Measurements from ENCODE around the gene XPC. TPM values are rescaled to one million over a fixed set of nuclear protein-coding genes. Genes with fewer than 3 reads are reported as not detected.

XPC gene
- total RNA-seq, 1 experiment from 2014 or later: 23.9 TPM

- DNase-seq: peak; percentile 73
- Histone ChIP-seq H3K36me3 (replicated peaks; ENCODE audit: control insufficient read depth, insufficient read depth, low read length) (peaks cover 15% of the 10 kb centered on the region), H3K4me3 (ENCODE audit: insufficient read depth, low read depth, low read length) (no peak overlapping the region), H3K27me3 (ENCODE audit: control insufficient read depth, insufficient read depth, low read length) (no peaks in the 10 kb centered on the region)
Observed at GRCh38 chr3:14152233-14152962, 26.0 kb downstream of the XPC start.

- Histone ChIP-seq H3K27me3 (ENCODE audit: control insufficient read depth, insufficient read depth, low read length) (no peaks in the 10 kb centered on the region), H3K36me3 (replicated peaks; ENCODE audit: control insufficient read depth, insufficient read depth, low read length) (peaks cover 17% of the 10 kb centered on the region), H3K4me3 (ENCODE audit: insufficient read depth, low read depth, low read length) (no peak overlapping the region)
- DNase-seq: no peak
Observed at GRCh38 chr3:14151471-14152083, 26.8 kb downstream of the XPC start.

DNA sequence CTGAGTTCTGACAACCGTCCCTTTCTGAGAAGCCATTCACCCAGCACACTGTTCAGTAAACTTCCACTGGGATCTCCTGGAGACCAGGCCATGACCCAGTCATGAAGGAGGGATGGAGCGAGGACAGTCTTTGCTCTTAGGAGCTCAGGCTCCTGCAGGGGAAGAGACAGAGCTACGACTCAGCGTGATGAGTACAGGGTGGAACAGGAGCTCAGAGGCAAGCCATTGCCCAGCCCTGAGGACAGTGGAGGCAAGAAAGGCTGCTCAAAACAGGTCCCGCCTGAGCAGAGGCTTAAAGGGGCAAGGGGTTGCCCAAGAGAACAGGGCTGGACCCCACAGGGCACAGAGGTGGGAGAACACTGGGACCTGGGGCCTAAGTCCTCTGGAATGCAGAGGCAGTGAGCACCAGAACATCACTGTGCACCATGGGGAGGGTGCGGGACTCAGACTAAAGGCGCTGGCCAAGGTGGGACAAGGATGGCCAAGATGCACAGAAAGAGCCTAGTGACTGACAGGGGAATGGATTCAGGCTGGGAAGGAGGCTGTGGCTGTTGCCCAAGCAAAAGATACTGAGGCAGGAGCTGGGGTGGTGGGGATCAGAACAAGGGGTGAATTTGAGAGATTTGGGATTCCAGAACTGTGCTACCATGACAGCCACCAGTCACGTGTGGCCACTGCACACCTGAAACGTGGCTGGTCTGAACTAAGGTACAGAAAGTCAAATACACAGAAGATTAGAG is 27.7 kb downstream of the XPC start:
- H3K36me3 ChIP-seq (replicated peaks; ENCODE audit: control insufficient read depth, insufficient read depth, low read length): peaks cover 17% of the 10 kb centered on the region
- H3K4me3 ChIP-seq (ENCODE audit: insufficient read depth, low read depth, low read length): no peak overlapping the region
- DNase-seq: no peak
- H3K27me3 ChIP-seq (ENCODE audit: control insufficient read depth, insufficient read depth, low read length): no peaks in the 10 kb centered on the region

- Histone ChIP-seq H3K36me3 (replicated peaks; ENCODE audit: control insufficient read depth, insufficient read depth, low read length) (peaks cover 21% of the 10 kb centered on the region), H3K4me3 (ENCODE audit: insufficient read depth, low read depth, low read length) (no peak overlapping the region), H3K27me3 (ENCODE audit: control insufficient read depth, insufficient read depth, low read length) (no peaks in the 10 kb centered on the region)
- DNase-seq: no peak
Observed at GRCh38 chr3:14150078-14150477, 28.3 kb downstream of the XPC start.

GRCh38 chr3:14148041-14148985 is 30.1 kb downstream of the XPC start:
- H3K4me3 ChIP-seq (ENCODE audit: insufficient read depth, low read depth, low read length): no peak overlapping the region
- H3K36me3 ChIP-seq (replicated peaks; ENCODE audit: control insufficient read depth, insufficient read depth, low read length): peaks cover 19% of the 10 kb centered on the region
- peak; percentile 88 for DNase-seq
- no peaks in the 10 kb centered on the region for H3K27me3 ChIP-seq (ENCODE audit: control insufficient read depth, insufficient read depth, low read length)

GRCh38 chr3:14147617-14148016 is 30.8 kb downstream of the XPC start:
- peak; percentile 56 for DNase-seq
- Histone ChIP-seq H3K36me3 (replicated peaks; ENCODE audit: control insufficient read depth, insufficient read depth, low read length) (peaks cover 17% of the 10 kb centered on the region), H3K4me3 (ENCODE audit: insufficient read depth, low read depth, low read length) (no peak overlapping the region), H3K27me3 (ENCODE audit: control insufficient read depth, insufficient read depth, low read length) (no peaks in the 10 kb centered on the region)

DNA sequence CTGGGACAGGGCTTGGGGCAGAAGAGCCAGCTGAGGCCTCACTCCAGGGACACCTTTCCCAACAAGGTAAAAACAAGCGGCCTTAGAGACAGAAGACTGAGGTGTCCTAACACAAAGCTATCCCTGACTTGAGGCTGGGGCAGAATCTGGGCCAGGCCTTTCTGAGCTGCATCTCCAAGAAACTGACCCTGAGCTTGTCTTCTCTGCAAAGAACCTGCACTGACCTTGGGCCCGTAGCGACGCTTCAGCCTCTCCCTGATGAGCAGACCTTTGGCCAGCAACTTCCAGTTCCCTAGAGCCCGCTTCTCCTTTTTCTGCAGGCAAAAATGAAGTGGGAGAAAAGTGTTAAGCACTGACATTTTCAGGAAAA is 31.4 kb downstream of the XPC start:
- Histone ChIP-seq H3K36me3 (replicated peaks; ENCODE audit: control insufficient read depth, insufficient read depth, low read length) (peaks cover 18% of the 10 kb centered on the region), H3K4me3 (ENCODE audit: insufficient read depth, low read depth, low read length) (no peak overlapping the region), H3K27me3 (ENCODE audit: control insufficient read depth, insufficient read depth, low read length) (no peaks in the 10 kb centered on the region)
- DNase-seq: no peak

DNA sequence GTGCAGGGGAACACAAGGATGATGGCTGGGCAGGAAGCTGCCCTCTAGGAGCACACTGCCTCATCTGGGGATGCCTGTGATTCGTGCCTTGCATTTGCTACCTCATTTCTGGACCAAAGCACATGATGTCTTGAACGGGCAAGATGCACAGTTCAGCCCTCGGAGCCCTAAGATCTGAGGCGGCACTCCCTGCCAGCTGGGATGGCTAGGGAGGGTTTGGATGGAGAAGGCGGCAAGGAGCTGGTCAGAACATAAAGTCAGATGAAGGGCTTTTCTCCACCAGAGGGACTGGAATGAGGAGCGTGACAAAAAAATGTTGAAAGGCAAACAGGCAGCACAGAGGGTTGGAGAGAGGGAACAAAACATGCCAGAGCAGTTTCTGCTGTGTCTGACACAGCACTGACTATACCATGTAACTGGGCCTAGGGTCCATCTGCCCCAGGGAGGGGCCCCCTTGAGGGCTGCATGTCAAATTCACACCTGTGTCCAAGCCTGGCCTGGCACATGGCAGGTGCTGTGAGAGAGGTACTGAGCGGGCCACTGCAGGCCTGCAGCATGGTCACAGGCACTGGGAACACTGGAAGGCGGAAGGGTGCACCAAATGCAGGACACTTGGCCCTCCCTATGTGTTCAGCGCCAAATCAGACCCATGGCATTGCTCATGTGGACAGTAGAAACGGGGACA is 31.9 kb downstream of the XPC start:
- Histone ChIP-seq H3K4me3 (ENCODE audit: insufficient read depth, low read depth, low read length) (no peak overlapping the region), H3K27me3 (ENCODE audit: control insufficient read depth, insufficient read depth, low read length) (no peaks in the 10 kb centered on the region), H3K36me3 (replicated peaks; ENCODE audit: control insufficient read depth, insufficient read depth, low read length) (peaks cover 21% of the 10 kb centered on the region)
- no peak for DNase-seq

GRCh38 chr3:14145670-14146380 is 32.6 kb downstream of the XPC start:
- Histone ChIP-seq H3K27me3 (ENCODE audit: control insufficient read depth, insufficient read depth, low read length) (no peaks in the 10 kb centered on the region), H3K4me3 (ENCODE audit: insufficient read depth, low read depth, low read length) (no peak overlapping the region), H3K36me3 (replicated peaks; ENCODE audit: control insufficient read depth, insufficient read depth, low read length) (peaks cover 22% of the 10 kb centered on the region)
- DNase-seq: peak; percentile 51

DNA sequence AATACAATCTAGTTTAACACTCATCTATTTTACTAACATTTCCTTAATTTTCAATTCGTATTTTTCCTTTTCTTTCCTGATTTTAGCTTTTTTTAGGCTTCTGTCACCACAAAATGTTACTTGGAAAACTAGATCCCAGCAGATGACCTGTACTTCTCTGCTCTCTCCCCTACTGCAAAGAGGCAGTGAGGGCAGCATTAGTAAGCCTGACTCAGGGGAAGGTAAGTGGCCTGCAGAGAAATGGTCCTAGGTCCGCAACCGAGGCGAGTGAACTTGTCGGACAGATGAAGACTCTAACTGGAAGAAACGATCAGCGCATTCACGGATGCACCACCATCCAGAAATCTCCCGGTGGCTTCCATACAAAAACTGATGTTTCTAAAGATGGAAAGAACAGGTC is 33.2 kb downstream of the XPC start:
- Histone ChIP-seq H3K36me3 (replicated peaks; ENCODE audit: control insufficient read depth, insufficient read depth, low read length) (peaks cover 22% of the 10 kb centered on the region), H3K4me3 (ENCODE audit: insufficient read depth, low read depth, low read length) (no peak overlapping the region), H3K27me3 (ENCODE audit: control insufficient read depth, insufficient read depth, low read length) (no peaks in the 10 kb centered on the region)
- DNase-seq: no peak

DNA sequence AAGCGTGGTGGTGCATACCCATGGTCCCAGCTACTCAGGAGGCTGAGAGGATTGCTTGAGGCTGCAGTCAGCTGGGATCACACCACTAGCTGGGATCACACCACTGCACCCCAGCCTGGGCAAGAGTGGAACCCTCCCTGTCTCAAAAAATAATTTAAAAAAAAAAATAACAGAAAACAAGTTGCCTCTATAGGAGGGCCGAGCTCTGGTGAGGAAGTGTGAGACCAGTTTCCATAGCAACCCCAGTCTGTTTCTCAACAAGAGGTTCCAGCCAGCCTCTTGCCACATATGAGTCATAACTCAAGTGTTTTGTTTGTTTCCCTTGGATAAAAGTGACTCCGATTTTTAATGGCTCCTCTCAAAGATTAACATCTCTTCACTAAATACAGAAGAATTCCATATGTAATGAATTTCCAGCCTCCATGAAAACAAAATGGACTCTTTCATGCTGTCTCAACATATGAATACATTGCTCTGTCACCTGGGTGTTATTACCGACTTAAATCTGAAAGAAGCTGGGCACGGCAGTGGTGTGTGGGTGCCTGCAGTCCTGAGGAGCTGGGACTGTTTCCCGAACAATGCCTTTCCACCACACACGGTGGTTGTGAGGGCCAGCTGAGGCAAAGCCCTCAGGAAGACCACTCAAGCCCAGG is 33.9 kb downstream of the XPC start:
- peak; percentile 74 for DNase-seq
- H3K36me3 ChIP-seq (replicated peaks; ENCODE audit: control insufficient read depth, insufficient read depth, low read length): peaks cover 24% of the 10 kb centered on the region
- H3K27me3 ChIP-seq (ENCODE audit: control insufficient read depth, insufficient read depth, low read length): no peaks in the 10 kb centered on the region
- no peak overlapping the region for H3K4me3 ChIP-seq (ENCODE audit: insufficient read depth, low read depth, low read length)

DNA sequence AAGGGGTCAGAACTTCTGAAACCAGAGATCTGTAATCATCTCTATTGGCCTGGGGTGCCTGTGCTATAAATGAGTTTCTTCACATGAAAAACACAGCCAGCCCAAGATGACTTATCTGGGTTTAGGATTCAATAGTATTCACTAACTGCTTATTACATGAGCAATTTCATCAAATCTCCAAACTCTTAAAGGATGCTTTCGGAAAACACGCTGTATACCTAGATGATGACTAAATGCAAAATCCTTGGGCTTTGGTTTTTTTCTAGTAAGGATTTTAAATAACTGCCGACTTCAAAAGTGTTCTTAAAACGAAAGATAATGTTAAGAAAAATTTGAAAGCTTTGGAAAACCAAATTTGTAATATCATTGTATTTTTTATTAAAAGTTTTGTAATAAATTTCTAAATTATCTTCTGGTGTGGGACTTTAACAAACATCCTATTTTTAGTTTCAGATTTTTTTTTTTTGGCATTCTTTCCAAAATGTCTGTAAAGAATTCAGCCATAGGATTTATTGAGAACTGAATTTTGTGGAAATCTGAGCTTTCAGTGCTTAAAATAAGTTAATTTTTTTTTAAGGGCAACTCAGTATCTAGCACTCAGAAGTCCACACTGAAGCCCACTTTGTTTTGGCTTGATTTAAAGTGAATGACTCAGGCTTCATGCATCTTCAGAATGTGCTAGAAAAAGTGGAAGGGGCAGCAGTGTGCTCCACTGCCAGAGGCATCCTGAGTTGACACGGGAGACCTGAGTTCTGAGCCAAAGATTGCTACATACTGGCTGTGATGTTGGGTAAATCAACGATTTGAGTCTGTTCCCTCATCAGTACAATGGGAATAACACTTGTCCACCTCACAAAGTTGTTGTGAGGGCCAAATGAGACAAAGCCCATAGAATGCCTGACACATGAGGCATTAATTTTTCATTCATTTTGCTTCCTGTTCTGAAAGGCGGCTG is 34.9 kb downstream of the XPC start:
- H3K36me3 ChIP-seq (replicated peaks; ENCODE audit: control insufficient read depth, insufficient read depth, low read length): peaks cover 27% of the 10 kb centered on the region
- DNase-seq: peak; percentile 44
- no peaks in the 10 kb centered on the region for H3K27me3 ChIP-seq (ENCODE audit: control insufficient read depth, insufficient read depth, low read length)
- H3K4me3 ChIP-seq (ENCODE audit: insufficient read depth, low read depth, low read length): no peak overlapping the region
